ENCODE measurements around the gene NFIC.

DNA sequence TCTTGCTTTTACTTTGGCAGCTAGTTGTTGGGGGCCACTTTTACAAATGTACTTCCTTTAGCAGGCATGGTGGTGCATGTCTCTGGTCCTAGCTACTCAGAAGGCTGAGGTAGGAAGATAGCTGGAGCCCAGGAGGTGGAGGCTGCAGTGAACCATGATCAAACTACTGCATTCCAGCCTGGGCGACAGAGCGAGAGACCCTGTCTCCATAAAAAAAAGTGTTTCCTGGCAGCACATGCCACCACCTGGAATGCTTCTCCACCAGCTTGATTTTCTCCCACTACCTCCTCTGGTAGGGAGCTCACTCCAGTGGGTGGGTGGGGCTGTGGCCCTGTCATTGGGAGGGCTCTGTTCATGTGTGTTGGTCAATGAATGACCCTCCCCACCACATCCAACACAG is 152.3 kb downstream of the NFIC start:
- no peak for TF ChIP-seq POLR2AphosphoS5 (IDR thresholded peaks at IDR 0.05; ENCODE audit: borderline replicate concordance, low read depth, low read length)
- no peak for TF ChIP-seq EZH2 (IDR thresholded peaks at IDR 0.05)

Data from SK-N-MC (cell line).